CD4-positive, alpha-beta T cell (primary cell): ENCODE data around the gene VAMP4. TPM values are rescaled to one million over a fixed set of nuclear protein-coding genes. Genes with fewer than 3 reads are reported as not detected.
"Not testable (repeated sequence)": the region's sequence is repeated elsewhere in the genome, so short reads cannot be mapped to it uniquely, and the experiment has no call there.

Experiments used
- ATAC-seq: fragments of 200-7000 bp; cut with Tn5 transposase; one replicate; pipeline ENCODE4 v1.10.0; 2022; ENCODE audit warnings: mild to moderate bottlenecking; ENCODE audit not compliant: poor library complexity
- CTCF ChIA-PET: fragments of 350-600 bp; sonication (Branson Sonifier 250); formaldehyde crosslinking; loops from one replicate; lab custom pipeline; 2021; ENCODE audit warnings: antibody characterized with exemption, inconsistent platforms; lab: Charles Lee
- POLR2A ChIA-PET: fragments of 350-600 bp; sonication (Branson Sonifier 250); formaldehyde crosslinking; loops from one replicate; lab custom pipeline; 2021; ENCODE audit warnings: antibody characterized with exemption, inconsistent platforms; lab: Charles Lee
- DNase-seq, 14 experiments: peaks; one replicate each; pipeline ENCODE4 v3.0.0-alpha.2; 2013 to 2020; ENCODE audit warnings: mixed read lengths in 2 of 14
- H3K27ac ChIP-seq, 2 donors: one replicate each; pipeline versions ENCODE4 v1.5.1 to v1.7.0; 2013; ENCODE audit warnings: low read length in 2 of 2, low read depth in 1 of 2, mild to moderate bottlenecking in 1 of 2
- H3K27me3 ChIP-seq, 2 experiments: 1 replicate in 1 of 2; 2 replicates in 1 of 2; pipeline versions ENCODE4 v1.6.1 to v1.7.0; 2013; ENCODE audit warnings: low read length in 2 of 2, control low read depth in 1 of 2, mild to moderate bottlenecking in 1 of 2, moderate library complexity in 1 of 2; ENCODE audit not compliant: insufficient read depth in 2 of 2, control insufficient read depth in 1 of 2
- H3K36me3 ChIP-seq: one replicate; pipeline ENCODE4 v1.6.1; 2013; ENCODE audit warnings: low read length, control low read depth; ENCODE audit not compliant: insufficient read depth
- H3K4me1 ChIP-seq: one replicate; pipeline ENCODE4 v1.6.1; 2013; ENCODE audit warnings: low read length, control low read depth; ENCODE audit not compliant: insufficient read depth
- H3K4me3 ChIP-seq: one replicate; pipeline ENCODE4 v1.5.1; 2013; ENCODE audit warnings: mild to moderate bottlenecking, low read length, moderate library complexity
- H3K9me3 ChIP-seq, 2 experiments: 1 replicate in 1 of 2; 2 replicates in 1 of 2; pipeline versions ENCODE4 v1.6.1 to v1.7.0; 2013; ENCODE audit warnings: low read length in 2 of 2, mild to moderate bottlenecking in 2 of 2, control low read depth in 1 of 2, moderate library complexity in 1 of 2; ENCODE audit not compliant: control insufficient read depth in 1 of 2, insufficient read depth in 1 of 2
- H3K27ac Mint-ChIP-seq: one replicate; pipeline ENCODE4 v1.8.0; 2020; ENCODE audit warnings: mixed read lengths
- H3K27me3 Mint-ChIP-seq: one replicate; pipeline ENCODE4 v1.8.0; 2021; ENCODE audit warnings: mixed read lengths
- H3K36me3 Mint-ChIP-seq: one replicate; pipeline ENCODE4 v1.8.0; 2021; ENCODE audit warnings: low read depth, mixed read lengths
- H3K4me1 Mint-ChIP-seq: one replicate; pipeline ENCODE4 v1.8.0; 2021; ENCODE audit warnings: low read depth, mixed read lengths
- H3K4me3 Mint-ChIP-seq: one replicate; pipeline ENCODE4 v1.8.0; 2020; ENCODE audit warnings: mild to moderate bottlenecking, mixed read lengths
- H3K9me3 Mint-ChIP-seq: one replicate; pipeline ENCODE4 v1.8.0; 2020; ENCODE audit warnings: mixed read lengths
- intact Hi-C, 2 experiments: fragments of 100-400 bp; cut with DNase I in 1 of 2; cut with micrococcal nuclease in 1 of 2; formaldehyde crosslinking; loops; one replicate each; pipeline versions ENCODE4 v1.15.1 to v1.9.0; 2023 to 2025; cut with DNase I, micrococcal nuclease
- total RNA-seq, 174 experiments: library from RNA in 2 of 174; stranded (reverse) in 2 of 174; gene quantifications; one replicate each; pipeline ENCODE4 v1.2.3 and lab custom pipeline; 2021 to 2026
- TF ChIP-seq, protein P1 (sequence below): fragments of 200-600 bp; IDR thresholded peaks from one replicate; pipeline ENCODE4 v1.8.0; 2022; ENCODE audit warnings: antibody characterized with exemption, mild to moderate bottlenecking

Gene VAMP4
- total RNA-seq, 2 experiments from 2014 or later = 8.1 to 12.1 TPM

DNA sequence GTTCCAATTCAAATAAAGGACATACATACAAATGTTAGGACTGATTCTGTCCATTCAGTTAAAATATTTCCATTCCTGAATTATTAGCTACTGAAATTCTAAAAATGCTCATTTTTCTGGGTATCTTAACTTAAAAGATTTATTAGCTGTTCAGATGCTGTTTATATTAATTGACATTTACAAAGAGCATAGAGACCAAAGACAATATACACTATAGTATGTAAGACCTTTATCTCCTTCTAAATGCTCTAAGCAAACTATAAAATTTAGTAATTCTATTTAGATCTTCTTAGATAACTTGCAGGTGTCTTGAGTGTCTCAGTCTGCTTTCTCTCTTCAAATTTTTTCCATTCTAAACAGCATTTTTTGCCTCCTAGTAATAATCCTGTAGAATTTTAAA lies 39.3 kb downstream of the VAMP4 start:
- Mint-ChIP-seq H3K4me3 (no peak overlapping the region), H3K4me1 (no peaks in the 10 kb centered on the region), H3K27ac (no peak overlapping the region), H3K27me3 (no peaks in the 10 kb centered on the region), H3K36me3 (peaks cover 87% of the 10 kb centered on the region), H3K9me3 (no peaks in the 10 kb centered on the region)
- ChIA-PET POLR2A (no interaction called here), CTCF (no interaction called here)
- Histone ChIP-seq H3K36me3 (peaks cover 26% of the 10 kb centered on the region), H3K4me1 (no peaks in the 10 kb centered on the region), H3K27me3 (no peaks in the 10 kb centered on the region), H3K4me3 (no peak overlapping the region), H3K27ac (no peak overlapping the region), H3K9me3 (peaks cover 0 to 4% of the 10 kb centered on the region in 2 experiments)
- TF ChIP-seq, protein P1, sequence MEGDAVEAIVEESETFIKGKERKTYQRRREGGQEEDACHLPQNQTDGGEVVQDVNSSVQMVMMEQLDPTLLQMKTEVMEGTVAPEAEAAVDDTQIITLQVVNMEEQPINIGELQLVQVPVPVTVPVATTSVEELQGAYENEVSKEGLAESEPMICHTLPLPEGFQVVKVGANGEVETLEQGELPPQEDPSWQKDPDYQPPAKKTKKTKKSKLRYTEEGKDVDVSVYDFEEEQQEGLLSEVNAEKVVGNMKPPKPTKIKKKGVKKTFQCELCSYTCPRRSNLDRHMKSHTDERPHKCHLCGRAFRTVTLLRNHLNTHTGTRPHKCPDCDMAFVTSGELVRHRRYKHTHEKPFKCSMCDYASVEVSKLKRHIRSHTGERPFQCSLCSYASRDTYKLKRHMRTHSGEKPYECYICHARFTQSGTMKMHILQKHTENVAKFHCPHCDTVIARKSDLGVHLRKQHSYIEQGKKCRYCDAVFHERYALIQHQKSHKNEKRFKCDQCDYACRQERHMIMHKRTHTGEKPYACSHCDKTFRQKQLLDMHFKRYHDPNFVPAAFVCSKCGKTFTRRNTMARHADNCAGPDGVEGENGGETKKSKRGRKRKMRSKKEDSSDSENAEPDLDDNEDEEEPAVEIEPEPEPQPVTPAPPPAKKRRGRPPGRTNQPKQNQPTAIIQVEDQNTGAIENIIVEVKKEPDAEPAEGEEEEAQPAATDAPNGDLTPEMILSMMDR = no peak
- ATAC-seq = no peak
- intact Hi-C loops = no loop called here
- no peak for DNase-seq

DNA sequence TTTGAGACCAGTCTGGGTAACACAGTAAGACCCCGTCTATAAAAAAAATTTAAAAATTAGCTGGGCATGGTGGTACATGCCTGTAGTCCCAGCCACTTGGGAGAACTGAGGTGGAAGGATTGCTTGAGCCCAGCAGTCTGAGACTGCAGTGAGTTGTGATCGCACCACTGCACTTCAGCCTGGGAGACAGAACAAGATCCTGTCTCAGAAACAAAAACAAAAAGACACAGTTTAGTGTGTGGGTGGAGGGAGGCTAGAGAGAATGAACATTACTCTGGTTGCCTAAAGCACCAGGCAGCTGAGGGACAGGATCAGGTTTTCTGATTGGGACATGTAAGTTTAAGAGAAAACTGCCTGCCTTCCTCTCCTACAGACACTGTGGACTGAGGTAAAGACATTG lies 42.3 kb downstream of the VAMP4 start:
- no peaks in the 10 kb centered on the region for H3K4me1 ChIP-seq
- ATAC-seq (no peak), DNase-seq (no peak)
- Mint-ChIP-seq H3K27ac (no peak overlapping the region), H3K4me1 (no peaks in the 10 kb centered on the region), H3K9me3 (peaks cover 7% of the 10 kb centered on the region), H3K4me3 (no peak overlapping the region), H3K36me3 (peaks cover 74% of the 10 kb centered on the region), H3K27me3 (no peaks in the 10 kb centered on the region)
- intact Hi-C loops = no loop called here
- no peak overlapping the region for H3K27ac ChIP-seq
- peaks cover 0 to 8% of the 10 kb centered on the region in 2 experiments for H3K9me3 ChIP-seq
- H3K4me3 ChIP-seq = no peak overlapping the region
- TF ChIP-seq, protein P1 = no peak
- H3K27me3 ChIP-seq = no peaks in the 10 kb centered on the region
- peaks cover 9% of the 10 kb centered on the region for H3K36me3 ChIP-seq
- CTCF ChIA-PET = no interaction called here
- POLR2A ChIA-PET = no interaction called here

DNA sequence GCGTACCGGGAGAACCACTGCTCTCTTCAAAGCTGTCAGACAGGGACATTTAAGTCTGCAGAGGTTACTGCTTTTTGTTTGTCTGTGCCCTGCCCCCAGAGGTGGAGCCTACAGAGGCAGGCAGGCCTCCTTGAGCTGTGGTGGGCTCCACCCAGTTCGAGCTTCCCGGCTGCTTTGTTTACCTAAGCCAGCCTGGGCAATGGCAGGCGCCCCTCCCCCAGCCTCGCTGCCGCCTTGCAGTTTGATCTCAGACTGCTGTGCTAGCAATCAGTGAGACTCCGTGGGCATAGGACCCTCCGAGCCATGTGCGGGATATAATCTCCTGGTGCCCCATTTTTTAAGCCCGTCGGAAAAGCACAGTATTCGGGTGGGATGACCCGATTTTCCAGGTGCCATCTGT lies 46.1 kb downstream of the VAMP4 start:
- H3K27me3 ChIP-seq, H3K4me1 ChIP-seq, POLR2A ChIA-PET, DNase-seq, H3K27ac ChIP-seq, H3K27ac Mint-ChIP-seq, H3K27me3 Mint-ChIP-seq, intact Hi-C loops, ATAC-seq, H3K4me1 Mint-ChIP-seq, H3K4me3 ChIP-seq, H3K9me3 Mint-ChIP-seq, CTCF ChIA-PET, H3K4me3 Mint-ChIP-seq, H3K36me3 ChIP-seq: not testable (repeated sequence)
- H3K9me3 ChIP-seq = peaks cover 0 to 14% of the 10 kb centered on the region in 2 experiments
- H3K36me3 Mint-ChIP-seq = peaks cover 38% of the 10 kb centered on the region

DNA sequence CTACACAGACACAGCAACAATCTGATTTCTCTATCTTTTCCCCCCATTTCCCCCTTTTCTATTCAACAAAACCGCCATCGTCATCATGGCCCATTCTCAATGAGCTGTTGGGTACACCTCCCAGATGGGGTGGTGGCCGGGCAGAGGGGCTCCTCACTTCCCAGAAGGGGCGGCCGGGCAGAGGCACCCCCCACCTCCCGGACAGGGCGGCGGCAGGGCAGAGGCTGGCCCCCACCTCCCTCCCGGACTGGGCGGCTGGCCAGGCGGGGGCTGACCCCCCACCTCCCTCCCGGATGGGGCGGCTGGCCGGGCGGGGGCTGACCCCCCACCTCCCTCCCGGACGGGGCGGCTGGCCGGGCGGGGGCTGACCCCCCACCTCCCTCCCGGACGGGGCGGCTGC lies 48.3 kb downstream of the VAMP4 start:
- H3K27ac Mint-ChIP-seq, H3K27ac ChIP-seq, H3K4me1 ChIP-seq, H3K4me3 Mint-ChIP-seq, POLR2A ChIA-PET, H3K27me3 ChIP-seq, H3K4me1 Mint-ChIP-seq, intact Hi-C loops, ATAC-seq, H3K4me3 ChIP-seq, H3K27me3 Mint-ChIP-seq, H3K9me3 Mint-ChIP-seq, H3K36me3 ChIP-seq, CTCF ChIA-PET, DNase-seq: not testable (repeated sequence)
- H3K36me3 Mint-ChIP-seq = peaks cover 18% of the 10 kb centered on the region
- H3K9me3 ChIP-seq = peaks cover 0 to 14% of the 10 kb centered on the region in 2 experiments
